Thyroid gland (tissue), 4 donors: Measurements from ENCODE around the gene SDC3.

Source experiments
- CTCF ChIP-seq, 6 experiments: fragments of 200-600 bp in 3 of 6; fragments of 450-650 bp in 3 of 6; sonication (generic) in 3 of 6; IDR thresholded peaks; one replicate each; pipeline ENCODE4 v1.5.1; 2016 to 2019; ENCODE audit warnings: antibody characterized with exemption in 6 of 6, mild to moderate bottlenecking in 2 of 6, inconsistent platforms in 1 of 6, moderate library complexity in 1 of 6
- POLR2A ChIP-seq, 2 donors: fragments of 450-650 bp; IDR thresholded peaks; one replicate each; pipeline ENCODE4 v1.6.1; 2017; ENCODE audit warnings: antibody characterized with exemption in 2 of 2, mild to moderate bottlenecking in 2 of 2, moderate library complexity in 1 of 2

DNA sequence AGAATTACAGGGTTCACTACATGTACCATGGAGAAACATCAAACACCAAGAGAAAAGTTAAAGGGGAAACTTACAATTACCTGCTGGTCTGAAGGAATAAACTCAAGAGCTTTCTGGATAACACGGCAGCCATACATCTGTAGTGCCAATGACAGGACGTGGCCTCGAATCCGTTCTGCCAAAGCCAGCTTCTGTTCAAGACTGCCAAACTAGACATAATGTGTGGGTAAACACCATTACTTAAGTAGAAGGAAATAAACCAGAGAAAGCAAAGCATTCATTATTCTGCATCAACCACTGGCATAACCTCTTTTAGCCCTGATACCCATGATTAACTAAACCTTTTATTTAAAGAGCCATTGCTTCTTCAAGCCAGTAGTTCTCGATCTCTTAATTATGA lies 41.5 kb upstream of the SDC3 start:
- TF ChIP-seq CTCF (IDR thresholded peaks at IDR 0.05) (no peak), POLR2A (IDR thresholded peaks at IDR 0.05) (no peak)
